ENCODE results near the gene NTHL1. TPM values are rescaled to one million over a fixed set of nuclear protein-coding genes. Genes with fewer than 3 reads are reported as not detected.
"Not testable (repeated sequence)": the region's sequence is repeated elsewhere in the genome, so short reads cannot be mapped to it uniquely, and the experiment has no call there.

The NTHL1 gene
- total RNA-seq, 2 experiments from 2014 or later = 30.6 to 32.0 TPM

DNA sequence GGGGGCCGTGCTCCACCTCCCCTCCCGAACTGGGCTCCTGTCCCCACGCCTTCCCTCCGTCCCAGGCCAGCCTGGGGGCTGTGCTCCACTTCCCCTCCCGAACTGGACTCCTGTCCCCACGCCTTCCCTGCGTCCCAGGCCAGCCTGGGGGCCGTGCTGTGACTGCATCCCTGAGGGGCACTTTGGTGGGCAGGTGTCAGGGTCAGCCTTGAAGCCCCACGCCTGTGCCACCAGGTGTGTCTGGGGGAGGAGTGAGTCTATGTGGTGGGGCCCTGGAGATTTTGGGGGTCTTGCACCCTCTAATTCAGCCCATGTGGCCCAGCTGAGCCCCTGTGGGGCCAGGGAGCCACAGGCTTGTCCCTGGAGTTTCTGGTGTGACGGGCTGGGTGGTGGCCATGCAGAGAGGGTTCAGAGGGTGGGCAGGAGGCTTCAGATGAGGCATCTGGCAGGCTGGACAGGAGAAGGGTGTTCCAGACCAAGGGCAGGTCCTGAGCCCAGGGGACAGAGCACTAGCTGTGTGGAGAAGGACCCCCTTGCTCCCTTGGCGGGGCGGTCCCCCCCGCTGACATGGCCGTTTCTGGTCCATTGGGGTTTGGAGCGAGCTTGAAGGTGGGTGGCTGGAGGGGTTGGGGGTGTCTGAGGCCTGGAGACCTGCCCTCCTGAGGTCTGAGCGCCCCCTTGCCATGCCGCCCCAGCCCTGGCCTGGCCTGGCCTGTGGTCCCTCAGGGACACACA is 12.8 kb downstream of the NTHL1 start:
- Mint-ChIP-seq H3K9me3 (no peaks in the 10 kb centered on the region), H3K4me1 (no peaks in the 10 kb centered on the region), H3K36me3 (no peaks in the 10 kb centered on the region), H3K27me3 (no peaks in the 10 kb centered on the region), H3K4me3 (peak overlapping the region; percentile 7), H3K27ac (no peak overlapping the region)
- no peak for DNase-seq

DNA sequence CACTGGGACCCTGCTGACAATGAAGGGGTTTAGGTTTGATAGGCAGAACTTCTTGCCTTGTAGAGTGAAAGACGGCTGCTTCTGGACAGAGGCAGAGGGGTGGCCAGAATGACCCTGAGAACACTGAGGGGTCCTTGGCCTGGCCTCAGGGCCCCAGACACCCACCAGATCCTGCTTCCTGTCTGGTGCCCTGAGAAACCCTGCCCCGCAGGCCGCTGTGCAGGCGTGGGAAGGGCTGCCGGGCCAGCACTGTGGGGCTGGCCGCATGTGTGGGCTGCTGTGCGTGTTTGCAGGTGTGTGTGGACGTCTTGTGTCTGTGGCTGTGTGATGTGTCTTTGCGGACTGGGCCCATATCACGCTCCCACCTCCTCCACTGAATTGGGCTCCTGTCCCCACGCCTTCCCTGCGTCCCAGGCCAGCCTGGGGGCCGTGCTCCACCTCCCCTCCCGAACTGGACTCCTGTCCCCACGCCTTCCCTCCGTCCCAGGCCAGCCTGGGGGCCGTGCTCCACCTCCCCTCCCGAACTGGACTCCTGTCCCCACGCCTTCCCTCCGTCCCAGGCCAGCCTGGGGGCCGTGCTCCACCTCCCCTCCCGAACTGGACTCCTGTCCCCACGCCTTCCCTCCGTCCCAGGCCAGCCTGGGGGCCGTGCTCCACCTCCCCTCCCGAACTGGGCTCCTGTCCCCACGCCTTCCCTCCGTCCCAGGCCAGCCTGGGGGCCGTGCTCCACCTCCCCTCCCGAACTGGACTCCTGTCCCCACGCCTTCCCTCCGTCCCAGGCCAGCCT is 13.5 kb downstream of the NTHL1 start:
- H3K36me3 Mint-ChIP-seq = not testable (repeated sequence)

DNA sequence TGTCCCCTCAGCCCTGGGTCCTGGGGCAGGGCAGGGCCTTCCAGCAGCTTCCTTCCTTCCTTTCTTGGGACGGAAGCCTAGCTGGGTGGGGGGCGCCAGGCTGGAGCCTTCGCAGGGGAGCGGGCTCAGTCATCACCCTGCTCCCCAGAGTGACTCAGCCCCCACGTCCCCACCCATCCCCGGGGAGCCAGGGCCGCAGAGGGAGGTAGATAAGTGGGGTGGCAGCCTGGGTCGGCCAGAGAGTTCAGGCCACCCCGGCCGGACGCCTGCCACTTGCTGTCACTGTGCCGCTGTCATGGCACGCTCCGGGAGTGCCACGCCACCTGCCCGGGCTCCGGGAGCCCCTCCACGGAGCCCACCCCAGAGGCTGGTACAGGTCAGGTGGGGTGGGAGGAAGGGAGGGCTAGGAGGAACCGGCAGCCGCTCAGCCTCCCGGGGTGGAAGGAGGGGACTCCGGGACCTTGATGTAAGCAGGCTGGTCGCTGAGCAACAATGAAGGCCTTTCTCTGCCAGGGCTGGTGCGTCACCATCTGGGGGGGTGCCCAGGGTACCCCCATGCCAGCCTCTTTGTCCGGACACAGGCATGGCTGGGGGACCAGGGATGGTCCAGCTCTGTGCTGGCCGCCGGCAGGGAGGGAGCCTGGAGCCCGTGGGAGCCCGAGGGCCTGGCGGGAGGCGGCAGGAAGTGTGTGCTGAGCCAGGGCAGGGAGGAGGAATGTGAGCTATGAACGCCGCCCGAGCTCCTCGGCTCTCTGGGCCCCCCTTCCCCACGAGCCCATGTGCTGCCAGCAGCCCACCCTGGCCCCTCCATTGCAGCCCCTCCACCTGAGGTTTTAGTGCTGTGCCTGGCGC is 14.4 kb downstream of the NTHL1 start:
- H3K36me3 Mint-ChIP-seq = no peaks in the 10 kb centered on the region
- H3K4me1 Mint-ChIP-seq = no peaks in the 10 kb centered on the region
- H3K4me3 Mint-ChIP-seq = peak overlapping the region; percentile 29
- DNase-seq = no peak
- H3K27ac Mint-ChIP-seq = no peak overlapping the region
- H3K9me3 Mint-ChIP-seq = no peaks in the 10 kb centered on the region
- H3K27me3 Mint-ChIP-seq = no peaks in the 10 kb centered on the region

More for the DNA sequence above, 13.5 kb downstream of the NTHL1 start:
- not testable (repeated sequence) for H3K27me3 Mint-ChIP-seq, H3K4me1 Mint-ChIP-seq, DNase-seq, H3K9me3 Mint-ChIP-seq, H3K27ac Mint-ChIP-seq
- peak overlapping the region; percentile 29 for H3K4me3 Mint-ChIP-seq

DNA sequence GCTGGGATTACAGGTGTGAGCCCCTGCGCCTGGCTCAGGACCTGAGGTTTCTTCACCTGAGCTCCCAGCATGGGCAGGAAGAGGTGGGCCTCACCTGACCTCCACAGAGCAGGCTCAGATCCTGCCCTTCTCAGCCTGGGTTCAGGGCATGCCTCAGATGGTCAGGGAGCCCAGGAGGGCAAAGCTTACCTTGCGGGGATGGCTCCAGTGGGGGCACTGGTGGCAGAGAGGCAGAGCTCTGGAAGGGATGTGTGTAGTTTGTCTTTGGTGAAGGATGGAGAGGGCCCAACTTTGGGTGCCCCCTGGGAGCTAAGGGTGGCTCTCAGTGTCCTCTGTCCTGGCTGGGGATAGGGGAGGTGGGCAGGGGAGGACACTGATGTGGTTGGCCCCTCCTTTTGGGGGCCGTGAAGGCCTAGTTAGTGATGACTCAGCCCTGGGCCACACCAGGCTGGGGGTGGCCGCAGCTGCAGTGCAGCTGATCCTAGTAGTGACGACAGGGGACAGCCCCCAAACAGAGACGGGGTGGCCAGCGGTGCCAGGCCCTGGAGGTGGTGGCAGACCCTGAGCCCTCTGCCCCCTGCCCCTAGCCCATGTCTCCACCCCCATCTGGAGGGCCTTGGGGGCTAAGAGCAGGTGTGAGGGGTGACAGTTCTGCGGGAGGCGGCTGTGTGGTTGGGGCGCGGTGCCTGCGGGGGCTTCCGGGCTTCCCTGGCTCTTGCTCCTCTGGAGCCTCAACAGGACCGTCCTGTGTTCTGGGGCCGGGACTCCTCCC is 15.2 kb downstream of the NTHL1 start:
- H3K9me3 Mint-ChIP-seq = no peaks in the 10 kb centered on the region
- H3K36me3 Mint-ChIP-seq = no peaks in the 10 kb centered on the region
- no peaks in the 10 kb centered on the region for H3K4me1 Mint-ChIP-seq
- H3K4me3 Mint-ChIP-seq = no peak overlapping the region
- no peak for DNase-seq
- peaks cover 1% of the 10 kb centered on the region for H3K27me3 Mint-ChIP-seq
- H3K27ac Mint-ChIP-seq = no peak overlapping the region

- H3K36me3 Mint-ChIP-seq = no peaks in the 10 kb centered on the region
- peaks cover 3% of the 10 kb centered on the region for H3K27me3 Mint-ChIP-seq
- no peak overlapping the region for H3K27ac Mint-ChIP-seq
- no peaks in the 10 kb centered on the region for H3K4me1 Mint-ChIP-seq
- H3K4me3 Mint-ChIP-seq = no peak overlapping the region
- DNase-seq = no peak
- no peaks in the 10 kb centered on the region for H3K9me3 Mint-ChIP-seq
These were observed 16.5 kb downstream of the NTHL1 start for GRCh38 chr16:2031081-2031577.

DNA sequence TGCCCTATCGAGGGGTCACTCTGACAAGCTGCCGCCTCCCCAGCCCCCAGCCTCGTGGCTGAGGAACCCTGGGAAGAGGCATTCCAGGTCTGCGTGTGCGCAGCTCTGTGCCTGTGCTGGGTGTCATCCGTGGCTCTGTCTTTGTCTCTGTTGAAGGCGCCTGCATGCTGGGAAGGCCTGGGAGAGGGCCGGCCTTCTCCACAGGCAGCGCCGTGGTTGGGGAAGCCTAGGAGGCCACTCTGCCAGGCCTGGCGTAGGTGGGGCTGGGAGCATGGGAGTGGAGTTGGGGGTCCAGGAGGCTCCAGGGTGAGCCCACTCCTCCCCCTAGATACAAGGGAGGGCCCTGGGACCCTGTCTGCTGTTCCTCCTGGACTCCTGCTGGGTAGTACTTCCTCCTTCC is 17.6 kb downstream of the NTHL1 start:
- Mint-ChIP-seq H3K27ac (no peak overlapping the region), H3K27me3 (peaks cover 7% of the 10 kb centered on the region), H3K4me1 (peaks cover 4% of the 10 kb centered on the region), H3K36me3 (no peaks in the 10 kb centered on the region), H3K9me3 (no peaks in the 10 kb centered on the region), H3K4me3 (no peak overlapping the region)
- DNase-seq = no peak

DNA sequence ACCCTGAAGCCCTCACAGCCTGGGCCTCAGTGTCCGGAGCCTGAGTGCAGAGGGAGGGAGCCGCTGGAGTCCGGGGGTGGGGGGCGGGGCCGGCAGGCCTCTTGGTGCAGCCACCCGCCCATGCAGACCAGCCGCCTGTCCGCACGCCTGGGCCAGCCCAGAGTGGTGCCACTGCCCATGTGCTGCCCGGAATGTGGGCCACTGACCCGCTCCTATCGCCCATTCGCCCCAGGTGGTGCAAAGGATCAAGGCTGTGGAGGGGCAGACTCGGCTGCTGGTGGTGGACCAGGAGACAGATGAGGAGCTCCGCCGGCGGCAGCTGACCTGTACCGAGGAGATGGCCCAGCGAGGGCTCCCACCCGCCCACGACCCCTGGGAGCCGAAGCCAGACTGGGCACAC is 18.3 kb downstream of the NTHL1 start:
- DNase-seq = no peak

GRCh38 chr16:2028620-2029220 is 18.9 kb downstream of the NTHL1 start:
- no peak overlapping the region for H3K4me3 Mint-ChIP-seq
- no peaks in the 10 kb centered on the region for H3K9me3 Mint-ChIP-seq
- DNase-seq = no peak
- peaks cover 7% of the 10 kb centered on the region for H3K27me3 Mint-ChIP-seq
- no peak overlapping the region for H3K27ac Mint-ChIP-seq
- H3K4me1 Mint-ChIP-seq = peaks cover 6% of the 10 kb centered on the region
- H3K36me3 Mint-ChIP-seq = no peaks in the 10 kb centered on the region

More for the DNA sequence above, 18.3 kb downstream of the NTHL1 start:
- Mint-ChIP-seq H3K27ac (no peak overlapping the region), H3K9me3 (no peaks in the 10 kb centered on the region), H3K36me3 (no peaks in the 10 kb centered on the region), H3K4me1 (peaks cover 4% of the 10 kb centered on the region), H3K4me3 (no peak overlapping the region), H3K27me3 (peaks cover 7% of the 10 kb centered on the region)

GRCh38 chr16:2028146-2028545 is 19.5 kb downstream of the NTHL1 start:
- H3K36me3 Mint-ChIP-seq = no peaks in the 10 kb centered on the region
- H3K27ac Mint-ChIP-seq = no peak overlapping the region
- DNase-seq = no peak
- no peak overlapping the region for H3K4me3 Mint-ChIP-seq
- peaks cover 7% of the 10 kb centered on the region for H3K27me3 Mint-ChIP-seq
- H3K9me3 Mint-ChIP-seq = no peaks in the 10 kb centered on the region
- H3K4me1 Mint-ChIP-seq = peaks cover 6% of the 10 kb centered on the region

DNA sequence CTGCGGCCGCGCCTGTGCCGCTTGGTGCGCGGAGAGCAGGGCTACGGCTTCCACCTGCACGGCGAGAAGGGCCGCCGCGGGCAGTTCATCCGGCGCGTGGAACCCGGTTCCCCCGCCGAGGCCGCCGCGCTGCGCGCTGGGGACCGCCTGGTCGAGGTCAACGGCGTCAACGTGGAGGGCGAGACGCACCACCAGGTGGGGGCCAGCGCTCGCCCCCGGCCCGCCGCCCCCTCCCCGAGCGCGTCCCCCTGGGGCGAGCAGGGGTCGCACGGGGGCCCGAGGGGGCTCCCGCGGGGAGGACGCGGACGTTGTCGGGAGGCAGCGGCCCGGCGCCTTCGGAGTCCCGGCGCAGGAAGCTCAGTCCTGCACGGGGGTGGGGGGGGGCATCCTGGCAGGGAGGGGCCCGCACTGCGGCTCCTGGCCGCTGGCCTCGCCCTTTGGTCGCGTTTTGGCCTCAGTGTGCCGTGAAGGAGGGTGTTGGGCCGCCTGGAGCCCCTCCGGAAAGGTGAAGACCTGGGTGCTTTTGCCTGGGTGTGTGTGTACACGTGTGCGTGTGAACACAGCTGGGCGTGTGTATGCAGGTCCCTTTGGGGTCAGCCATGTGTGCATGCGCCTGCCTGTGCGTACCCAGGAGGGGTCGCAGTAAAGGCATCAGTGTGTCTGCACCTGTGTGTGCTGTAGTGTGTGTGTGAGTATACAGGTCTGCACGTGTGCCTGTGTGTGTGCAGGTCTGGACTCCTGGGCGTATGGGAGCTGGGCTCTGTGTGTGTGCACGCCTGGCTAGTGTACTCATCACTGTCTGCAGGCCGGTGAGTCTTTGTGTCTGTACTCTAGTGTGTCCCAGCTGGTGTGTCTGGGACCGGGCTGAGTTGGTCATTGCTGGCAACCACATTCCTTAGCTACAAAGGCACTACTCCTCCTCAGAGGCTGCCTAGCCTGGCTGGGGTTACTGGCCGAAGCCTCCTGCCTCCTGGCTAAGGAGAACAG is 20.3 kb downstream of the NTHL1 start:
- Mint-ChIP-seq H3K4me1 (peaks cover 11% of the 10 kb centered on the region), H3K27ac (no peak overlapping the region), H3K4me3 (peak overlapping the region; percentile 54), H3K36me3 (peaks cover 2% of the 10 kb centered on the region), H3K27me3 (peaks cover 15% of the 10 kb centered on the region), H3K9me3 (no peaks in the 10 kb centered on the region)
- DNase-seq = no peak

DNA sequence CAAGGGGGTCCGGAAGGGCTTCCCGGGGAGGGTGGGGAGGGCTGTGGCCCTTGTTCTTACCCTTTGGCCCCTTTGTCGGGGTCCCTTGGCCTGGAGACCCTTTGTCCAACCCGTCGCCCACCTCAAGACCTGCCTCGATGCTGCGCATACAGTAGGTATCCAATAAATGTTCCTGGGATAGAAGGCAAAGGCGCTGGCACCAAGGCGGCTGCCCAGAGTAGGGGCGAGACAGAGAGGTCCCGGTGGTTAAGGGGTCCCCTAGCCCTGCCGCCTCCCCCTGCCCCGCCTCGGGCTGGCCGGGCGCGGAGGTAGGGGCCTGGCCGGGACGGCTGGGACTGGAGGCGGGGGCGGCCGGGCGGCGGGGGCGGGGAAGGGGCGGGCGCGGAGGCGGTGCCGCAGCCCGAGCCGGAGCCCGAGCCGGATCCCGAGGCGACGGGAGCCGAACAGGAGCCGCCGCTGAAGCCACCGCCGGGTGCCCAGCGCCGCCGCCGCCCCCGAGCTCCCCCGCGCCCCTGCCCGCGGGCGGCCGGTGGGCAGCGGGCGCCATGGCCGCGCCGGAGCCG is 21.1 kb downstream of the NTHL1 start, which contains the start of gene NHERF2:
Gene NHERF2 (plus strand): TSS at position 442 of the 563 bp plus-strand sequence. CDS start 104 bp downstream, at position 546.
- no peaks in the 10 kb centered on the region for H3K9me3 Mint-ChIP-seq
- peaks cover 2% of the 10 kb centered on the region for H3K36me3 Mint-ChIP-seq
- peaks cover 23% of the 10 kb centered on the region for H3K27me3 Mint-ChIP-seq
- peak within 1 kb of the TSS; percentile 54 for H3K4me3 Mint-ChIP-seq
- no peak within 1 kb of the TSS for H3K27ac Mint-ChIP-seq
- no peak for DNase-seq
- peaks cover 12% of the 10 kb centered on the region for H3K4me1 Mint-ChIP-seq

DNA sequence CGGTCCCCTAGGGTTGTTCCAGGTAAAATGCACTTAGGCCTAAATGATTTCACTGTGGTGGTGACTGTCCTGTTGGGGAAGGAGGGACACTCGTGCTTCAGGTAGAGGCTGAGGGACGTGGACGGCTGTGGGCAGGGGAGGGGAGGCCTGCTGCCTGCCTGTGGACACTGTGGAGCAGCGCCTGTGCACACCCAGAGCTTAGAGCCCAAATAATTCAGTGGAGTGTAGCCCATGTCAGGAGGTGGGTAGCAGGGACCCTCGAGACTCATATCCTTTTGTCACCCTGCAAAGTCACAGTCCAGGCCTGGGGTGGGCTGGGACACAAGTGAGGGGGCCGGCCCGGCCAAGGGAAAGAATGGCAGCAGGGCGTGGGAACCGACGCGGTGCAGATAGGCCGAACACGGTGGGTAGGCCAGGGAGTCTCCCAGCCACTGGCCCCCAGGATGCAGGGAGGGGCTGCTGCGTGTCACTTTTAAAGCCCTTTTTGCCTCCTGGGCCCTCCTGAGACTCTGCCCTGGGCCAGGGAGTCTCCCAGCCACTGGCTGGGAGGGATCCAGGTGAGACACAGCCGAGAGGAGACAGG is 21.7 kb downstream of the NTHL1 start:
- Mint-ChIP-seq H3K9me3 (no peaks in the 10 kb centered on the region), H3K27ac (no peak overlapping the region), H3K36me3 (peaks cover 2% of the 10 kb centered on the region), H3K4me1 (peaks cover 13% of the 10 kb centered on the region), H3K27me3 (peaks cover 28% of the 10 kb centered on the region), H3K4me3 (peak overlapping the region; percentile 47)
- no peak for DNase-seq
